Epithelial cell of proximal tubule (primary cell): ENCODE data around the gene ASPG. TPM values are rescaled to one million over a fixed set of nuclear protein-coding genes. Genes with fewer than 3 reads are reported as not detected.

ENCODE experiments used
- DNase-seq: peaks from one replicate; pipeline ENCODE4 v3.0.0-alpha.2; 2011; ENCODE audit warnings: low read depth
- H3K4me3 ChIP-seq: 2 replicates; pipeline ENCODE4 v1.5.1; 2011; ENCODE audit warnings: low read depth, mild to moderate bottlenecking, low read length
- CTCF ChIP-seq: conservative IDR thresholded peaks from 2 replicates; pipeline ENCODE4 v1.5.1; 2012; ENCODE audit warnings: low read depth, mild to moderate bottlenecking, low read length
- total RNA-seq: library from RNA; depleted of rRNA; stranded (reverse); fragments of >200 nt; gene quantifications from 2 replicates; pipeline ENCODE4 v1.2.3, GENCODE V29; 2015

Gene ASPG
- total RNA-seq, 1 donor from 2014 or later, result not detected

DNA sequence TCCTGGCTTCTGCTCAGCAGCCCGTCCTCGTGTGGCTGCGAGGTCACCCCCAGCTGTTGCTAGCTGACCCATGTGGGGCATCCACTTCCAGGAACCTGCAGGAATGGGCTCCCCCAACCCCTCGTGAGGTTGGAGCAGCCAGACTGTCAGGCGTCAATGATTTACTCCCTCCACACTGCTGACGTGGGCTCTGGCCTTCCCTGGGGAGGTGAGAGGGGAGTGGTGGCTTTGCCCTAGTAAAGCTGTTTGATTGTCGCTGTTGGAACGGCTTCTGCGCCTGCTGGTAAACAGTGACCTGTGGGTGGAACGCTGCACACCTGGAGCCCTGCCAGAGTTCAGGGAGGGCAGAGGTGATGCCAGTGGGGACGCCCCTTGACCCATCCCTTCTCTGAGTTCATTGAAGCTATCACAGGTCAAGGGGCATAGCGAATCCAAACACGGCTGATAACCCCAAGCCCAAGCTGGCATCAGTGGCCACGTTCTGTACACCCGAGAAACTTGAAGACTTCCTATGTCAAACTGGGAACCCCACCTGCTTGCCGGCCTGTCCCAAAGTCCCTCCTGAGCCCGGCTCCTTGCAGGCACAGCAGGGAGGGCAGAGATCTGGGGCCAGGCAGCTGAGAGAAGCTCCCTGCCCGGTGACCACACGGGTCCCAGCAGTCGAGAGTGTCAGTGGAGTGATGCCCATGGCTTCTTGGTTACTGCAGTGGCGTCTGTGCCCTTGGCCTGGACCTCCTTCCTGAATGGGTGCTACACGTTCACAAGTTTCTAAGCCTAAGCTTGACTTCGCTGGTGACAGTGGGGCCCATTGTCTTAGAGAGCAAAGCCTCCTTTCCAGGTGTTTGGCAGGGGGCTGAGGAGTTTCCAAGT is 2.7 kb downstream of the ASPG start:
- TF ChIP-seq CTCF, result no peak
- no peak overlapping the region for H3K4me3 ChIP-seq
- DNase-seq, result no peak

- no peak for TF ChIP-seq CTCF
- no peak for DNase-seq
- H3K4me3 ChIP-seq, result no peak overlapping the region
Measured at GRCh38 chr14:104090071-104090748, 4.7 kb downstream of the ASPG start.

DNA sequence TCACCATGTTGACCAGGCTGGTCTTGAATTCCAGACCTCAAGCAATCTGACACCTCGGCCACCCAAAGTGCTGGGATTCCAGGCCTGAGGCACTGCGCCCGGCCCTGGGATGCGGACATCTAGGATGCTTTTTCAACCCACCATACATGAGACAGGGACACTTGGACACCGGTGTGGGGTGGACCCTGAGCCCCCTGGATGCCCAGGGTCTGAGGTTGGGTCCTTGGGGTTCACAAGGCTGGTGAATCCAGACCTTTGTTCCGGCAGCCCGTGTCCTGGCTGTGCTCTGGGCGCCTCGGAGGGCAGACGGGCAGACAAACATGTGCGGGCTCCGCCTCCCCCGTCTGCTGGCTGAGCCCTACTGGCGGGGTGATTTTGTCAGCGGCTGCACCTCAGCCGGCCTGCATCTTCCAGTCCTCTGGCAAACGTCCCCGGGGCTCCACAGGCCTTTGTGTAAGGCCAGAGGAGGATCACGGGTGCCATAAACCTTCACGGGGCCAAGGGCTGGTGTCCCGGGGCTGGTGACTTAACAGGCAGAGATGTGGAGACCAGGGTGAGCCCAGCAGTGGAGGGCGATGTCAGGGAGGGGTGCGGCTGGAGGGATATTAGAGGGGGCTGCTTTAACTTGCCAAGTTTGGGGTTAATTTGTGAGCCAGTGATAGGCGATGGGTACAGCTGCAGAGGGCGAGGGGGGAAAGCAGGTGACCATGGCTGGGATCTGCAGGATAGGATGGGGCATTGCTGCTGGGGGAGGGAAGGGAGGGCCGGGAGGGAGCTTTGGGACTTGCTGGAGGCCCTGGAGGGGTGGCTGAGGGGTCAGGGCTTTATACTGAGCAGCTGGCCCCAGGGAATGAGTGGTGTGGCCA is 5.8 kb downstream of the ASPG start:
- TF ChIP-seq CTCF, result no peak
- no peak for DNase-seq
- no peak overlapping the region for H3K4me3 ChIP-seq

DNA sequence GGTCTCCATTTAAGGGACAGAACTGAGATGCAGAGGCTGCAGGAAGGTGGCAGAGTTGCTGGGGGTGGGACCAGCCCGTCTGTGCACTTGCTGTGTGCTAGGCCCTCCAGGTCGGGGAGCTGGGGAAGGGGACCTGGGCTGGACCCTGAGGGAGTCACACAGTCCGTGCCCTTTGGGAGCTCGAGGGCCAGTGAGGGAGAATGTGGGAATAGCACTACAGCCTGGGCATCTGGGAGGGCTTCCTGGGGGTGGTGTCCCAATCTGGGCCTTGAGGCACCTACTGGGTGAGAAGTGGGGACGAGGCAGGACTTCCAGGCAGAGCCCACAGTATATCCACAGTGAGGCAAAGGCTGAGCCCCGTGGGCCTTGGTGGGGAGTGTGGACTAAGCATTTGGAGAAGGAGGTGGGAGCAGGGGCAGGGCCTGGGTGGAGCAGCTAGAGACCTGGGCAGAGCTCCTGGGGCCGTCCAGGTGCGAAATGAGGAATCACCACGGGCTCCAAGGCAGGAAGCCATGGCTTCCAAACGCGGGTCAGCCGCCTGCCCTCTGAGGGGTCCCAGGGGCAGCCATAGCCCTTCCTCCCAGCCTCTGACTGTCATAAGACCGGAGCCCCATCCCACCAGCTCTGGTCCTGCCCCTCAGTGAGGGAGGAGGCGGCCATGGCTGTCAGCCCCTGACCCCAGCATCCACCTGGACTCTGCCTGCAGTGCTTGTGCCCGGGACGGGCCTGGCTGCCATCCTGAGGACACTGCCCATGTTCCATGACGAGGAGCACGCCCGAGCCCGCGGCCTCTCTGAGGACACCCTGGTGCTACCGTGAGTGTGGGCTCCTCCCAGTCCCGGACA is 6.6 kb downstream of the ASPG start:
- H3K4me3 ChIP-seq, result no peak overlapping the region
- DNase-seq, result no peak
- TF ChIP-seq CTCF, result no peak

DNA sequence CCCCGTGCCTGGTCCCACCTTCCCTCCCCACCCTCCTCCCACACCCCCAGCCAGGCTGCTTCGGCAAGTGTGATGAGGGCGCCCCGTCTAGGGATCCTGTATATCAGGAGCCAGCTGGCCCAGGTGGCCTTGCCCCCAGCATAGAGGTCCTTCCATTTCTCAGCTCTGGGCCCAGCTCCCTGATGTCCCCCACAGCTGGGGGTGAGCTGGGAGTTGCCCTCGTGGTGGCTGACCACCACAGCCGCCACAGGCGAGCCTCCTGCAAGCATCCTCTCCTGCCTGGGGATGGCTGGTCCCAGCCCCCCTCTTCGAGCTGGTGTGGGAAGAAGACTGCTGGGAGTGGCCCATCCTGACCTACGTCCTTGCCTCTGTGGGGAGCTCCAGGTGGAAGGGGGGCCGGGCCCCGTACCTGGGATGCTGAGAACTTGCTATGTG is 7.4 kb downstream of the ASPG start:
- H3K4me3 ChIP-seq, result no peak overlapping the region
- no peak for TF ChIP-seq CTCF
- DNase-seq, result no peak
